Brain pericyte (primary cell): ENCODE measurements around the gene FYN.

ENCODE experiments used
- DNase-seq: peaks from one replicate; pipeline ENCODE4 v3.0.0-alpha.2; 2012; ENCODE audit warnings: low read depth, low spot score

Gene FYN

DNA sequence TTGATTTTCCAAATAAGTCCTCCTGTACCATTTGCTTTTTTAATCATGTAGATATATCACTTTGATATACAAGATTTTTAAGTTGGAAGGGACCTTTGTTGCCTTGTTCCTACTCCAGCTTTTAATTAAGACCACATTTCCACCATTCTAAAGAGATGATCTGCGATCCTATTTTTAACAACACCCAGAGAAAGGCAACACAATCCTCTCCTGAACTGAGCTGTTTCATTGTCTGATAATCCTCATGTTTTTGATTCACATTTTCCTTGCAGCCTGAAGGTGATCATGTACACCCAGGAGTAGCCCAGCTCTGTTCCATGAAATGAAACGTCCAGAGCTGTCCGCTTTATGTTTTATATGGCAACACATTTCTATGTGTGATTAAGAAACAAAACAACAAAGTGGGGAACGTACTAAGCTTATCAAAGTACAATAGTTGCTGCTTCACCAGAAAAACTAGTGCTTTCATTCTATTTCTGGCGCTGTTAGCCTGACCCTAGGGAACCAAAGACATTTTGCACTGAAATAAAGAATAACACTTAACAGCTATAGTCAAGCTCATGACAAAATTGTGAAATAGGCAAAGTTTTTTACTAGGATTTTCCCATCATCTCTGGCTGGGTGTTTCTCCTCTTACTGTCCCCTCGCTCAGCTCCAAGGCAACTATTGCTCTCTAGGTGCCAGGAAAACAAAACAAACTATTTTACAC lies 245.0 kb downstream of the FYN start:
- no peak for DNase-seq

DNA sequence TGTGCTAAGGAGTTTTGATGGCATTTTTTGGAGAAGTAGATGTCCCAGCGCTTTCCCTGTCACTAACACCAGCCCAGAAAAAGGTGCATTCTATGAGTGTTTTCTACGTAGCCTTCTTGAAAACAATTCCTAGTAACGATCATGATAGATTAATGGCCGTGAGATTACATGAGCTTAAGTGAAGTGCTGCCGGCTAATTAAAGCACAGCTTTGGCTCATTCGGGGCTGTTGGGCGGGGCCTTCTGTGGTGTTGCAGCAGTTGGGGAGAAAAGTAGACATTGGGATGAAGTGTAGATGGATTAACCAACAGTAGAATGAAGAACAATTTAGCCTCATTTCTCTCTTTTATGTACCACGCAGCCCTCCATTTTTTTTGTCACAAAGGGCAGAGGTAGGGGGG lies 246.8 kb downstream of the FYN start:
- DNase-seq, result no peak

DNA sequence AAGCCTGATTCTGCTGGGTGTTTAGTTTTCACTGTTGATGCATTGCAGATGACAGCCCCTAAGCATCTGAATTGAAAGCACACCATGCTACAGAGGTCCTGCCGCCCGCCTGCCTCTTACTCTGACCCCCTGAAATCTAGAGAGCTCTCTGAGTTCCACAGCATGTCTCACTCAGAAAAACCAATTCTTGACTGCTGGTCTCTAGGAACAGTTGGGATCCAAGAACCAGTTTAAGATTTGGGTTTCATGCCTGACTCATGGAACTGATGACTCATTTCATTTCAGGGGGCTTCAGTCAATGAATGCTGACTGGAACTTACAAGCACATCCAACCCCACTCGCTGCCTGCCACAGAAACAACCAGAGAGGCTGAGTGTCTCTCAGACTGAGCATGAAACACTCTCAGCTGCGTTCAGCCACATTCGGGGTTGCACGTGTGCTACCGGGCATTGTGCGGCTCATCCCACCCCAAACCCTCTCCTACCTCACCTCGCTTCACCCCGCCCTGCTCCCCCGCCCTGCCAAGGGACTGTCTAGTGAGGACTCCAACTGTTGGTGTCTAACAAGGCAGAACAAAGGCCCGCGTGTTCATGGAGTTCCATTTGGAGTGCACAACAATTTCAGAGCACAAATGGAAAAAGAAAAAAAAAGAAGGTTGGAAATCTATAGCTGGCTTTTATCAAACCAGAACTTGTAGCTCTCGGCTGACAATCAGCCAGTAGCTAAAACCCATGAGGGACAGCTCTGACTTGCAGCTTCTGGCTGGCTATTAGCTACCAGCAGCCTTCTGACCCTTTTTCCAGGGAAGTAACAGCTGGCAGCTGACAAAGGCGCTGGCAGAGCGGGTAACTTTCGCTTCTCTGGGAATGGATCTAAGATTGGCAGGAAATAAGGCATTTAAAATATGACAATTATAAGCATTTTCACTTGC lies 247.5 kb downstream of the FYN start:
- no peak for DNase-seq

DNA sequence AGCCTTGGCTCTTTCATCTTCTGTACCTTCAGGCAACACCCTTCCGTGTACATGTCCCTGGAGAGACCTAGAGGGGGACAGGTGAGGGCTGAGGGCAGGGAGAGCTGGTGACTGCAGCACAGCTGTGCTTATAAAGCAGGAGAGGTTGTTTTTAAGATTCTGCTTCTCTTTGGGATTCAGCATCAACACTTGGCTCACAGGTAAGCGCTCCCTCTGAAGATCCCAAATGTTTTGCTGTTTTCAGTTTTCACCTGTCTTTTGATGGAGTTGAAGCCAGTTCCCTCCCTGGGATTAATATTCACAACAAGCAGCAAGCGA lies 248.2 kb downstream of the FYN start:
- no peak for DNase-seq

DNA sequence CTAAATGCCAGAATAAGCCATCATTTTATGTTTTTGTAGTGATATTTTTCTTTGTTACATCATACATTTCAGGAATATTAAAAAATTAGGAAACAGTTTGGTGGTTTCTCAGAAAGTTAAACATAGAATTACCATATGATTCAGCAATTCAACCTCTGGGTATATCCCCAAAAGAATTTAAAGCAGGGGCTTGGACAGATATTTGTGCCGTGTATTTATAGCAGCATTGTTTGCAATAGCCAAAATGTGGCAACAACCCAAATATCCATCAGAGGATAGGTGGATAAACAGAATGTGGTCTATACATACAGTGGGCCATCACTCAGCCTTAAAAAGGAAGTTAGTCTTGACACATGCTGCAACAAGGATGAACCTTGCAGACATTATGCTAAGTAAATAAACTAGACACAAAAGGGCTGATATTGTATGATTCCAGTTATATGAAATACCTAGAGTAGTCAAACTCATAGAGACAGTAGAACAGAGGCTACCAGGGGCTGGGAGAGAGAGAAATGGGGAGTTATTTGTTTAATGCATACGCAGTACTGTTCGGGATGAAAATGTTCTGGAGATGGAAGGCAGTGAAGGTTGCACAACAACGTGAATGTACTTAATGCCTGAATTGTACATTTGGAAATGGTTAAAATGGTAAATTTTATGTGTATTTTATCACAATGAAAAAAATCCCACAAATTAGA lies 248.7 kb downstream of the FYN start:
- no peak for DNase-seq

DNA sequence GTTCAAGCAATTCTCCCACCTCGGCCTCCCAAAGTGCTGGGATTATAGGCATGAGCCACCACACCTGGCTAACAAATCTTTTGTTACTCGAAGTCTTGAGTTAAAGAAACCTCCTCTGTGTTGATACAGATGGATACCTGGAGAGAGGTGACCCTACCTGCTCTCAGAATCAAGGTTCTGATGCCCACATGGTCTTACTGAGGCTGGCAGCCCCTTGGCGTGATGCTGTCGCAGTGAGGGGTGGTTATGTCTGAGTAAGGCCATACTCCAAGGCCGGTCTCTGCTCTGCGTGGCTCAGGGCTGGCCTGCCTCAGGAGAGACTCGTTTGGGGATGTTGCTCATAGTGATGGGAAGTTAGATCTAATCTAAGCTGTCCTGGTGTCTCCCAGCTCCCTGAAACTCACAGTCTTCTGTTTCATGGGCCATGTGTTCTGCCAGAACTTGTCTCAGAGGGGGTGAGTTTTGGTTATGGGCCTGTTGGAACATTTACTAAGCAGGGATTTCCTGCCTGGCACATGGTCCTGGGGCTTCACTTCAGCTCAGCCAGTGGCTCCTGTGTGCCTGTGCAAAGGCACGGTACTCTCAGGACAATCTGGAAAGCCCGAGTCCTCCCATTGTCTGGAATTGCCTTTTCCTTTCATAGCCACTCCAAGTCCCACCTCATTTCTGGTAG lies 250.1 kb downstream of the FYN start:
- DNase-seq, result no peak

DNA sequence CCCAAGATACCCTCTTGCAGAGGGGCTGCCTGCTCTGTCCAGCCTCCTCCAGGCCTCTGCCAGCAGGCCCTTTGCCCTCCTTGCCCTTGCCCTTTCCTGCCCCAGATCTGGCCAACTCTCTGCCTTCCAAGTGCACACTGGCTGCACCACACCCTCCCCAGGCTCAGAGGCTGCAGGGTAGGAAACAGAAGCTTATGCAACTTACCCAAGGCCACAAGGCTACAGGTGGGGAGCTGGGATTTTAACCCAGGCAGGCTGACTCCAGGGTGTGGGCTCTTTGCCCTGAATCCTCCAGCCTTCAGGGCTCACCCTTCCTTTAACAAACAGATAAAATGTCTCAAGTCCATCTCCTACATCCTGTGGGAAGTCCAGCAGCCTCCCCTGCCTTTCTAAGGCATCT lies 253.1 kb downstream of the FYN start:
- DNase-seq, result no peak

DNA sequence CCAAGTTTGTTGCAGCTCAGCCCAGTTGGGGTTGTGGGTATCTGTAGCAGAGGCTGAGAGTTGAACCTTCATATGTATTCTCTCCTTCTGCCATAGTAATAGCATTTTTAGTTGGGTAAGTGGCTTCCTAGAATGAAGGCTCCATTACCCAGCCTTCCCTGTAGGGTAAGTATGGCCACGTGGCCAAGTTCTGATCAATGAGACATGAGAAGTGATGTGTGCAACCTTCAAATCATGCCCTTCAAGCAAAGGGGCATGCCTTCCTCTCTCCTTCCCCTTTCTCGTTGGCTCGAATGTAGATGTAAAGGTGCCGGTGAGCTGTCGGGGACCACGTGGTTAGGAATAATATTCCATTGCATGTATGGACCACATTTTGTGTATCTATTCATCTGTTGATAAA lies 254.8 kb downstream of the FYN start:
- DNase-seq, result no peak

DNA sequence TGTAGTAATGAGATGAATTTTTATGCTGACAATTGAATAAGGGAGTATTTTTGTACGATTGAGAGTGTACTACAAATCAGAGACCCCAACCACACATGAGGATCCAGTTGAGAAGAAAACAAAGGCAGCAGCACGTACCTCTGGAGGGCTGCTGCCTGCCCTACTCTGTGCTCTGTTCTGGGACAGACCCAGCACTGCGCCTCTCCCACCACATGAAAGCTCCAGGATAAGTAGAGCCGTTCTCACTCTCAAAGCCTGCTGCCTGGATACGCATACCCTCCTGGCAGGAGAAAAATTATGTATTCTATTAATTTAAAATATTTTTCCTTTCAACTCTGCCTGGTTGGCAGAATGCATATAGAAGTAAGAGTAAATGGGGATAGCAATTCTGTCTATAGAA lies 256.1 kb downstream of the FYN start:
- no peak for DNase-seq

DNA sequence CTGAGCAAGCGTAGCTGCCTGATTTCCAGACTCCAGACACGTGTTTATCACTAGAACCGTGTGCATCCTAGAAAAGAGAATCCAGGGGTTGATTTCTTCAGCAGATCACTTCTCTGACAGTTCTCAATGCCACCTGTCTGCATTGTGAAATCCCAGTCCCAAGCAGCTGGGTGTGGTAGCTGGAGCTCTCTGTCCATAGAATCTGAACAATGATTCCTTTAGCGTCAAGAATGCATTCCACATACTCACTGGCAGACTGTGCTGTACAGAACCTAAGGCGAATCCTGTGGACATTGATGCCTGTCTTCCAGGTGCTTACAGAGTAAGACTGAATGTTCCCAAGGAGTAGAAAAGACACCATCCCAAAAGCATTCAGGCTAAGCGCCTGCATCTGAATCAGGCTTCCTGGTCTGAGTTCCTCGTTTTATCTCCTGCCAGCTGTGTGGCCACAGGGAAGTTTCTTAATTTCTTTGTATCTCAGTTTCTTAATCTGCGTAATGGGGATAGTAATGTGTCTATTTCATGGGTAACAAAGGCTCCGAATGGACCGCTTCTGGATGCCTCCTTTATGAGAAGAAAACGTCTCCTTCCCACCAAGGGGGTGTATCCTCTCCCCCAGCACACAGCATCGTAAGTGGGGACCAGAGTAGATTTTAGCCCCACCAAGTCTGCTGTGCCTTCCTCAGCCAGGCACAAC lies 257.2 kb downstream of the FYN start:
- no peak for DNase-seq

DNA sequence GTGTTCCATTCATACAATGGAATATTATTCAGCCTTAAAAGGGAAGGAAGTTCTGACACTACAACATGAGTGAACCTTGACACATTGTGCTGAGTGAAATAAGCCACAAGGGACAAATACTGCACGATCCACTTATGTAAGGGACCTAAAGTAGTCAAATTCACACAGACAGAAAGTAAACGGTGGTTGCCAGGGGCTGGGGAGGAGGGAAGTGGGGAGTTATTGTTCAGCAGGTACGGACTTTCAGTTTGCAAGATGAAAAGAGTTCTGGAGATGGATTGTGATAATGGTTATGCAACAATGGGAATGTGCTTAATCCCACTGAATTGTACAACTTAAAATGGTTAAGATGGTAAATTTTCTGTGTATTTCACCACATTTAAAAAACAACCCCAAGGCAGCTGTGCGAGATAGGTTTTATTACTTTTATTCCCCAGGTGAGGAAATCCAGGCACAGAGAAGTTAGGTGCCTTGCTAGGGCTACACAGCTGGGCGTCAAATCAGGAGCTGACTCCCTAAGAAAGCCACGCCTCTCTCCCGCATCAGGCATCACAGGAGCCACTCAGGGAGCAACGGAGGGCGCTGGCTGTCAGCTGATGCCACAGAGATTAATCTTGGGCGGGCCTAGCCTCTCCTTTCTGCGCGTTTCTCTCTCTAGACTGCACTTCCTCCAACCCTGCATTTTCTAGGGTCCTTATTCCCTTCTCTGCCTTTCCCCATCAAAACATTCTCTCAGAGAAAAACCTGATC lies 258.2 kb downstream of the FYN start:
- no peak for DNase-seq

DNA sequence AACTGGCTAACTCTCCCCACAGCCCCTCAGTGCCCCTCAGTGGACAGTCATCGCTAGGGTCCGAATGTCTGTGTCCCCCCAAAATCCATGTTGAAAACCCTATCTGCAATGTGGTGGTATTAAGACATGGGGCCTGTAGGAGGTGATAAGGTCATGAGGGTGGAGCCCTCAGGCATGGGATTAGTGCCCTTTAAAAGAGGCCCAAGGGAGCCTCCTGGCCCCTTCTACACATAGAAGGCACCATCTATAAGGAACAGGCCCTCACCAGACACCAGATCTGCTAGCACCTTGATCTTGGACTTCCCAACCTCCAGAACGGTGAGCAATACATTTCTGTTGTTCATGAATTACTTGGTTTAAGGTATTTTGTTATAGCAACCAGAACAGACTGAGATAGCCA lies 260.9 kb downstream of the FYN start:
- no peak for DNase-seq

DNA sequence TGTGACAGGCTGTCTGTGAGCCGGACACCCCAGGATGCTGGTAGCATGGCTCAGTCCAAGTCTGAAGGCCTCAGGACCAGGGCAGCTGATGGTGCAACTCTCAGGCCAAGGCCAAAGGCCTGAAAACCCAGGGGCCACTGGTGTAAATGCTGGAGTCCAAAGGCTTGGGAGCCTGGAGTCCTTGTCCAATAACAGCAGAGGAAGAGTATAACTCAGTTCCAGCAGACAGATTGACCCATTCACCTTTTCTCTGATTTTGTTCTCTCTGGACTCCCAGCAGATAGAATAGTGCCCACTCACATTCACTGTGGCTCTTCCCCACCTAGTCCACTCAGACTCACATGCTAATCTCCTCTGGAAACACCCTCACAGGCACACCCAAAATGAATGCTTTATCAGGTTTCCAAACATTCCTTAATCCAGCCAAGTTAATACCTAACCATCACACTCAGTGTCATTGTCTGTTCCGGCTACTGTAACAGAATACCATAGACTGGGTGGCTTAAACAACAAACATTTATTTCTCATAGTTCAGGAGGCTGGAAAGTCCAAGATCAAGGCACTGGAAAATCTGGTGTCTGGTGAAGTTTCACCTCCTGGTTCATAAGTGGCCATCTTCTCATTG lies 262.6 kb downstream of the FYN start:
- no peak for DNase-seq
